AG10803 (cell line): ENCODE data around the gene HFE.

ENCODE experiments used
- DNase-seq: peaks from one replicate; pipeline ENCODE4 v3.0.0; 2010; ENCODE audit warnings: low read depth
- H3K4me3 ChIP-seq: 2 replicates; pipeline ENCODE4 v1.5.1; 2011; ENCODE audit warnings: mild to moderate bottlenecking, low read length, control low read depth
- TF ChIP-seq, protein P1 (sequence below): conservative IDR thresholded peaks from 2 replicates; pipeline ENCODE4 v1.5.1; 2011; ENCODE audit warnings: mild to moderate bottlenecking, low read length, control low read depth, inconsistent platforms

Gene HFE, protein sequence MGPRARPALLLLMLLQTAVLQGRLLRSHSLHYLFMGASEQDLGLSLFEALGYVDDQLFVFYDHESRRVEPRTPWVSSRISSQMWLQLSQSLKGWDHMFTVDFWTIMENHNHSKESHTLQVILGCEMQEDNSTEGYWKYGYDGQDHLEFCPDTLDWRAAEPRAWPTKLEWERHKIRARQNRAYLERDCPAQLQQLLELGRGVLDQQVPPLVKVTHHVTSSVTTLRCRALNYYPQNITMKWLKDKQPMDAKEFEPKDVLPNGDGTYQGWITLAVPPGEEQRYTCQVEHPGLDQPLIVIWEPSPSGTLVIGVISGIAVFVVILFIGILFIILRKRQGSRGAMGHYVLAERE

DNA sequence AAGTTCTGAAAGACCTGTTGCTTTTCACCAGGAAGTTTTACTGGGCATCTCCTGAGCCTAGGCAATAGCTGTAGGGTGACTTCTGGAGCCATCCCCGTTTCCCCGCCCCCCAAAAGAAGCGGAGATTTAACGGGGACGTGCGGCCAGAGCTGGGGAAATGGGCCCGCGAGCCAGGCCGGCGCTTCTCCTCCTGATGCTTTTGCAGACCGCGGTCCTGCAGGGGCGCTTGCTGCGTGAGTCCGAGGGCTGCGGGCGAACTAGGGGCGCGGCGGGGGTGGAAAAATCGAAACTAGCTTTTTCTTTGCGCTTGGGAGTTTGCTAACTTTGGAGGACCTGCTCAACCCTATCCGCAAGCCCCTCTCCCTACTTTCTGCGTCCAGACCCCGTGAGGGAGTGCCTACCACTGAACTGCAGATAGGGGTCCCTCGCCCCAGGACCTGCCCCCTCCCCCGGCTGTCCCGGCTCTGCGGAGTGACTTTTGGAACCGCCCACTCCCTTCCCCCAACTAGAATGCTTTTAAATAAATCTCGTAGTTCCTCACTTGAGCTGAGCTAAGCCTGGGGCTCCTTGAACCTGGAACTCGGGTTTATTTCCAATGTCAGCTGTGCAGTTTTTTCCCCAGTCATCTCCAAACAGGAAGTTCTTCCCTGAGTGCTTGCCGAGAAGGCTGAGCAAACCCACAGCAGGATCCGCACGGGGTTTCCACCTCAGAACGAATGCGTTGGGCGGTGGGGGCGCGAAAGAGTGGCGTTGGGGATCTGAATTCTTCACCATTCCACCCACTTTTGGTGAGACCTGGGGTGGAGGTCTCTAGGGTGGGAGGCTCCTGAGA, at the start of gene HFE:
Gene HFE, plus strand, starts transcription at position 146 of the 832 bp plus-strand sequence. Its CDS starts 12 bp downstream, at position 158.
- peak; percentile 60 for DNase-seq
- TF ChIP-seq, protein P1, sequence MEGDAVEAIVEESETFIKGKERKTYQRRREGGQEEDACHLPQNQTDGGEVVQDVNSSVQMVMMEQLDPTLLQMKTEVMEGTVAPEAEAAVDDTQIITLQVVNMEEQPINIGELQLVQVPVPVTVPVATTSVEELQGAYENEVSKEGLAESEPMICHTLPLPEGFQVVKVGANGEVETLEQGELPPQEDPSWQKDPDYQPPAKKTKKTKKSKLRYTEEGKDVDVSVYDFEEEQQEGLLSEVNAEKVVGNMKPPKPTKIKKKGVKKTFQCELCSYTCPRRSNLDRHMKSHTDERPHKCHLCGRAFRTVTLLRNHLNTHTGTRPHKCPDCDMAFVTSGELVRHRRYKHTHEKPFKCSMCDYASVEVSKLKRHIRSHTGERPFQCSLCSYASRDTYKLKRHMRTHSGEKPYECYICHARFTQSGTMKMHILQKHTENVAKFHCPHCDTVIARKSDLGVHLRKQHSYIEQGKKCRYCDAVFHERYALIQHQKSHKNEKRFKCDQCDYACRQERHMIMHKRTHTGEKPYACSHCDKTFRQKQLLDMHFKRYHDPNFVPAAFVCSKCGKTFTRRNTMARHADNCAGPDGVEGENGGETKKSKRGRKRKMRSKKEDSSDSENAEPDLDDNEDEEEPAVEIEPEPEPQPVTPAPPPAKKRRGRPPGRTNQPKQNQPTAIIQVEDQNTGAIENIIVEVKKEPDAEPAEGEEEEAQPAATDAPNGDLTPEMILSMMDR = peak; percentile 18; the same call in 1 of the 2 replicates
- H3K4me3 ChIP-seq = peak within 1 kb of the TSS; percentile 80

DNA sequence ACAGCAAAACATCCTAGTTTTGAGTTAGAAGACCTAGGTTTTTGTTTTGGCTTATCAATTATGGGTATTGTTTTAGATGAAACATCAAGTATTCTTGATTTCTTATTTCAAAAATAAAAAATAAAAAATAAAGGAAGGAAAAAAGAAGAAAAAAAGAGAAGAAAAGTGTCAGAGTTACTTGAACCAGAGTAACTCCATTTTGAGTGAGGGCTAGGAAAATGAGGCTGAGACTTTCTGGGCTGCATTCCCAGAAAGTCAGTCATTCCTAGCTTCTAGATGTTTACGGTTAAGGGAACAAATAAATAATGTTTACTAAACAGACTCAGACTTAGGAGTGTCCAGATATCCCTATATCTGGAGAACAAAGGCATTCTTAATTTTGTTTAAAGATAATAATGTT, 45.3 kb upstream of the HFE start:
- TF ChIP-seq, protein P1 = no peak
- DNase-seq = no peak
- no peak overlapping the region for H3K4me3 ChIP-seq

DNA sequence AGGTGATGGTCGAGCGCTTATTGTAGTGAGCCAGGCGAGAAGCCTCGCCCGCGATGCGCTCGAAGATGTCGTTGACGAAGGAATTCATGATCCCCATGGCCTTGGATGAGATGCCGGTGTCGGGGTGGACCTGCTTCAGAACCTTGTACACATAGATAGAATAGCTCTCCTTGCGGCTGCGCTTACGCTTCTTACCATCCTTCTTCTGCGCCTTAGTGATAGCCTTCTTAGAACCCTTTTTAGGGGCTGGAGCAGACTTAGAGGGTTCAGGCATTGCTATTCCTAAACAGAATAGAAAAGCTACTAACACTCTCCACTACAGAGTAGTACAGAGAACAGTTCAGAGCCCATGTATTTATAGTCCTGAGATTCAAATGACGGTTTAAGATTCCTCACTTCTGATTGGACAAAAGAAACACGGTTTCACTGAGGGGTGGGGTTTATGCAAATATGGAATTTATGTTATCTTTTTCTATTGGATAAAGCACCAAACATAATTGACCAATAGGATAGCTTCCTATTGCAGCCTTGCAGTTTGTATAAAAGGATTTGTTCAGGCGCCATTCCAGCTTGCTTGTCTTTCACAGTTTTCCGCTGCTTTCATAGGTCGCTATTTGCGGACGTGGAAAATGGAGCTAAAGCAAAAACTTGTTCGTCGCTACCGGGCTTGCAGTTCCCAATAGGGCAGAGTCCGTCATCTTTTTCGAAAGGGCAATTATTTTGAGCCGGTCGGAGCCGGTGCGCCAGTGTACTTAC, 43.7 kb upstream of the HFE start:
- peak overlapping the region; percentile 60 for H3K4me3 ChIP-seq
- peak; percentile 98 for DNase-seq
- TF ChIP-seq, protein P1 = no peak

DNA sequence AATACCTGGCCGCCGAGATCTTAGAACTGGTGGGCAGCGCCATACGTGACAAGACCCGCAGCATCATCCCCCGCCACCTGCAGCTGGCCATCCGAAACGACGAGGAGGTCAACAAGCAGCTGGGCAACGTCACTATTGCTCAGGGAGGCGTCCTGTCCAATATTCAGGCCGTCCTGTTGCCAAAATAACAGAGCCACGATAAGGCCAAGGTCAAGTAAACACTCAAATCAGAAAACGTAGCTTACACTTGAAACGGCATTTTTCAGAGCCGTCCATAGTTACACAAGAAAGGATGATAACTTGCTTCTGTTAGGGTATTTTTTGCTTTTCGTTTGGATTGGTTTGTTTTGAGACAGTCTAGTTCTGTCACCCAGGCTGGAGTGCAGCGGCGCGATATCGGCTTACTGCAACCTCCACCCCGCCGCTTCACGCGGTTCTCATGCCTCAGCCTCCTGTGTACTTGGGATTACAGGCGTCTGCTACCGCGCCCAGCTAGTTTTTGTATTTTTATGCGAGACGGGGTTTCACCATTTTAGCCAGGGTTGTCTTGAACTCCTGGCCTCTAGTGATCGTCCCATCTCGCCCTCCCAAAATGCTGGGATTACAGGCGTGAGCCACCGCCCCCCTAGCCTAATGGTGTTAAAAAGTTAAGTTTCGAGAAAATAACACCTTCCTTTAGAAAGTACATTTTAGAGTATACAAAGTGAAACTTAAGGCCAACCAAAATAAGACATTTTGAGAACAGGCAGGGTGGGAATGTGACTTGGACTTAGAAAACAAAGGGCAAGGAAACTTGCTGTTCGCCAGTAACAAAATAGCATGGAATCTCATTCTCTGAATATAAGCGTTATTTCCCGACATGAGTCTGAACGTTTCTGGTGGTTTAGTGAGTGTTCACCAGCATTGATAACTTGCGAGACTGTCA, 42.8 kb upstream of the HFE start:
- DNase-seq = peak; percentile 29
- TF ChIP-seq, protein P1 = no peak
- peak overlapping the region; percentile 60 for H3K4me3 ChIP-seq

DNA sequence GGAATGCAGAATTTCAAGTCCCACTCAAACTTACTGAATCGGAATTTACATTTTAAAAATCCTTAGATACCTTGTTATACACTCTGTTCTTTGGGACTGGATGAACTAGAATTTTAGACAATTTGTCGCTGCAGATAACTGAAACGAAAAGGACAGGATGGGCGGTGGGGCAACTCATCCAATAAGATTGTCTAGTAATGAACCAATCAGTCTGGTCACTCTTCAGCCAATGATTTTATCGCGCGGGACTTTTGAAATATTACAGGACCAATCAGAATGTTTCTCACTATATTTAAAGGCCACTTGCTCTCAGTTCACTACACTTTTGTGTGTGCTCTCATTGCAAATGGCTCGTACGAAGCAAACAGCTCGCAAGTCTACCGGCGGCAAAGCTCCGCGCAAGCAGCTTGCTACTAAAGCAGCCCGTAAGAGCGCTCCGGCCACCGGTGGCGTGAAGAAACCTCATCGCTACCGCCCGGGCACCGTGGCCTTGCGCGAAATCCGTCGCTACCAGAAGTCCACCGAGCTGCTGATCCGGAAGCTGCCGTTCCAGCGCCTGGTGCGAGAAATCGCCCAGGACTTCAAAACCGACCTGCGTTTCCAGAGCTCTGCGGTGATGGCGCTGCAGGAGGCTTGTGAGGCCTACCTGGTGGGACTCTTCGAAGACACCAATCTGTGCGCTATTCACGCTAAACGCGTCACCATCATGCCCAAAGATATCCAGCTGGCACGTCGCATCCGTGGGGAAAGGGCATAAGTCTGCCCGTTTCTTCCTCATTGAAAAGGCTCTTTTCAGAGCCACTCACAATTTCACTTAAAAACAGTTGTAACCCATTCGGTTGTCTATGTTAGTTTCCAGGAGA, 41.9 kb upstream of the HFE start:
- H3K4me3 ChIP-seq = peak overlapping the region; percentile 60
- TF ChIP-seq, protein P1 = peak; percentile 23
- DNase-seq = peak; percentile 88
